Endothelial cell of umbilical vein (primary cell): Measurements from ENCODE around the gene RFLNA. TPM values are rescaled to one million over a fixed set of nuclear protein-coding genes. Genes with fewer than 3 reads are reported as not detected.

ENCODE experiments used
- BruUV-seq: library from RNA; stranded (reverse); fragments of 400-500 nt; replicated peaks from 2 replicates; lab custom pipeline; 2021; lab: Mats Ljungman, UMichigan
- CTCF ChIA-PET: fragments of 300-600, 350-600 bp; sonication (Branson Sonifier 250); formaldehyde crosslinking; loops from one replicate; lab custom pipeline; 2021; ENCODE audit warnings: antibody characterized with exemption, inconsistent platforms; lab: Charles Lee
- POLR2A ChIA-PET: fragments of 300-600, 350-600 bp; sonication (Branson Sonifier 250); formaldehyde crosslinking; loops from one replicate; lab custom pipeline; 2021; ENCODE audit warnings: antibody characterized with exemption, inconsistent platforms; lab: Charles Lee
- DNase-seq: peaks from one replicate; pipeline ENCODE4 v3.0.0-alpha.2; 2011; ENCODE audit warnings: low read depth, low spot score
- FAIRE-seq: peaks from 2 replicates; lab custom pipeline; 2011; peaks lifted over from hg19 to GRCh38; lab: Jason Lieb, UNC
- H2AFZ ChIP-seq: 2 replicates; pipeline ENCODE4 v1.6.0; 2012; ENCODE audit warnings: low read depth, low read length, control low read depth, inconsistent platforms
- H3K27ac ChIP-seq: 2 replicates; pipeline ENCODE4 v1.5.1; 2011; ENCODE audit warnings: low read depth, mild to moderate bottlenecking, control low read depth, low read length, moderate library complexity; ENCODE audit not compliant: insufficient read depth
- H3K27me3 ChIP-seq, 2 experiments: 2 replicates each; pipeline versions ENCODE4 v1.6.0 to v1.6.1; 2011; ENCODE audit warnings: low read length in 2 of 2, mixed read lengths in 1 of 2; ENCODE audit not compliant: control insufficient read depth in 2 of 2, insufficient read depth in 2 of 2
- H3K36me3 ChIP-seq, 2 experiments: 2 replicates in 1 of 2; 3 replicates in 1 of 2; pipeline ENCODE4 v1.5.1; 2011; ENCODE audit warnings: low read length in 2 of 2, mild to moderate bottlenecking in 1 of 2, moderate library complexity in 1 of 2; ENCODE audit not compliant: control insufficient read depth in 2 of 2, insufficient read depth in 2 of 2; ENCODE audit errors: extremely low read depth in 1 of 2
- H3K4me1 ChIP-seq: 3 replicates; pipeline ENCODE4 v1.5.1; 2011; ENCODE audit warnings: mild to moderate bottlenecking, low read length; ENCODE audit not compliant: control insufficient read depth, insufficient read depth; ENCODE audit errors: extremely low read depth
- H3K4me2 ChIP-seq: 2 replicates; pipeline ENCODE4 v1.6.1; 2011; ENCODE audit warnings: low read length, control low read depth, mixed read lengths; ENCODE audit not compliant: insufficient read depth
- H3K4me3 ChIP-seq, 3 experiments: fragments of 200-600 bp in 1 of 3; sonication (generic), shearing (Covaris generic) in 1 of 3; replicated peaks in 1 of 3; 2 replicates each; pipeline ENCODE4 v1.5.1; 2011 to 2016; ENCODE audit warnings: control low read depth in 3 of 3, low read length in 3 of 3, mild to moderate bottlenecking in 2 of 3, inconsistent platforms in 1 of 3, low read depth in 1 of 3, moderate library complexity in 1 of 3; ENCODE audit not compliant: insufficient read depth in 1 of 3
- H3K79me2 ChIP-seq: 2 replicates; pipeline ENCODE4 v1.6.0; 2012; ENCODE audit warnings: low read length, inconsistent platforms; ENCODE audit not compliant: control insufficient read depth, insufficient read depth
- H3K9ac ChIP-seq: replicated peaks from 2 replicates; pipeline ENCODE3; 2011; ENCODE audit warnings: low read length, control low read depth; ENCODE audit not compliant: insufficient read depth; ENCODE audit errors: extremely low read depth
- H3K9me1 ChIP-seq: replicated peaks from 3 replicates; pipeline ENCODE4 v1.6.0; 2011; ENCODE audit warnings: mild to moderate bottlenecking, low read length; ENCODE audit not compliant: control insufficient read depth, insufficient read depth; ENCODE audit errors: extremely low read depth
- H3K9me3 ChIP-seq: replicated peaks from 2 replicates; pipeline ENCODE4 v1.5.1; 2012; ENCODE audit warnings: low read length, inconsistent platforms; ENCODE audit not compliant: control insufficient read depth, insufficient read depth
- H4K20me1 ChIP-seq: replicated peaks from 2 replicates; pipeline ENCODE3; 2011; ENCODE audit warnings: mild to moderate bottlenecking, low read length; ENCODE audit not compliant: control insufficient read depth, insufficient read depth; ENCODE audit errors: extremely low read depth
- EZH2 ChIP-seq: IDR thresholded peaks from 2 replicates; pipeline ENCODE4 v1.6.1; 2012; ENCODE audit warnings: borderline replicate concordance, low read depth, mild to moderate bottlenecking, moderate library complexity, low read length, inconsistent platforms; ENCODE audit not compliant: severe bottlenecking
- GATA2 ChIP-seq: IDR thresholded peaks from 2 replicates; pipeline ENCODE4 v1.7.0; 2011; ENCODE audit warnings: low read depth, mild to moderate bottlenecking, moderate library complexity, mixed read lengths, low read length; ENCODE audit not compliant: insufficient read length, insufficient read depth
- JUN ChIP-seq: IDR thresholded peaks from 2 replicates; pipeline ENCODE4 v1.6.1; 2011; ENCODE audit warnings: borderline replicate concordance, low read depth; ENCODE audit not compliant: insufficient read length, insufficient read depth
- POLR2A ChIP-seq: IDR thresholded peaks from 2 replicates; pipeline ENCODE4 v1.6.1; 2012; ENCODE audit warnings: low read depth, mild to moderate bottlenecking, control low read depth, low read length
- POLR2AphosphoS5 ChIP-seq: IDR thresholded peaks from 2 replicates; pipeline ENCODE4 v1.6.1; 2012; ENCODE audit warnings: low read depth, mild to moderate bottlenecking, control low read depth, low read length, moderate library complexity; ENCODE audit not compliant: insufficient read depth
- dilution Hi-C: fragments of 300-500 bp; cut with MboI; formaldehyde crosslinking; loops from one replicate; pipeline ENCODE4 v1.15.0; 2019; ENCODE audit warnings: low sequenced_read_pairs; ENCODE audit not compliant: extremely low pct_ligation_motif_present
- intact Hi-C: fragments of 100-400 bp; cut with micrococcal nuclease; formaldehyde crosslinking; loops from one replicate; pipeline ENCODE4 v1.10.0; 2022
- polyA plus RNA-seq, 4 experiments: library from polyadenylated mRNA; depleted of rRNA in 3 of 4; stranded (reverse) in 3 of 4; unstranded in 1 of 4; fragments of >200 nt; gene quantifications; 2 replicates each; pipeline versions ENCODE4 v1.2.1 to v1.2.3, GENCODE V29; 2011 to 2012; ENCODE audit warnings: missing spikeins in 1 of 4
- total RNA-seq: library from RNA; stranded (reverse); gene quantifications from 2 replicates; pipeline ENCODE4 v1.2.3, GENCODE V29; 2021
- TF ChIP-seq, protein P1 (sequence below), 2 donors: IDR thresholded peaks; 1 replicate in 1 of 2; 2 replicates in 1 of 2; pipeline ENCODE4 v1.5.1; 2011; ENCODE audit warnings: low read length in 2 of 2, mild to moderate bottlenecking in 2 of 2, moderate library complexity in 2 of 2, control low read depth in 1 of 2, inconsistent platforms in 1 of 2, low read depth in 1 of 2; ENCODE audit not compliant: insufficient read depth in 1 of 2; ENCODE audit errors: extremely low read depth in 1 of 2

RFLNA gene
- total and polyA plus RNA-seq, 2 donors (not counting 3 experiments of a cell fraction or from before 2014, with no cell fraction given) = 19.7 to 24.5 TPM

- H3K4me1 ChIP-seq = peaks cover 6% of the 10 kb centered on the region
- dilution Hi-C loops (no loop called here), intact Hi-C loops (no loop called here)
- H3K9ac ChIP-seq = no peak overlapping the region
- no peak for FAIRE-seq
- no peak overlapping the region for H3K27ac ChIP-seq
- H3K9me1 ChIP-seq = no peaks in the 10 kb centered on the region
- H3K9me3 ChIP-seq = no peaks in the 10 kb centered on the region
- POLR2A ChIA-PET = no interaction called here
- H4K20me1 ChIP-seq = no peaks in the 10 kb centered on the region
- CTCF ChIA-PET = interaction anchor here (1.1 to 3.3 kb wide), 3 partner anchors 9 to 420 kb away, joined by 3 to 13 read pairs (median 4); no protein-coding TSS in a partner anchor
- no peaks in the 10 kb centered on the region for H3K27me3 ChIP-seq
- H3K36me3 ChIP-seq = peaks cover 28 to 74% of the 10 kb centered on the region in 2 experiments
- TF ChIP-seq GATA2 (no peak), POLR2AphosphoS5 (no peak), EZH2 (no peak), JUN (no peak), POLR2A (no peak)
- BruUV-seq = no TSS peak
- H3K4me2 ChIP-seq = no peak overlapping the region
- H3K4me3 ChIP-seq = no peak overlapping the region
- DNase-seq = no peak
- no peak overlapping the region for H2AFZ ChIP-seq
- H3K79me2 ChIP-seq = no peaks in the 10 kb centered on the region
Observed at GRCh38 chr12:124351422-124351821, 56.5 kb downstream of the RFLNA start.

DNA sequence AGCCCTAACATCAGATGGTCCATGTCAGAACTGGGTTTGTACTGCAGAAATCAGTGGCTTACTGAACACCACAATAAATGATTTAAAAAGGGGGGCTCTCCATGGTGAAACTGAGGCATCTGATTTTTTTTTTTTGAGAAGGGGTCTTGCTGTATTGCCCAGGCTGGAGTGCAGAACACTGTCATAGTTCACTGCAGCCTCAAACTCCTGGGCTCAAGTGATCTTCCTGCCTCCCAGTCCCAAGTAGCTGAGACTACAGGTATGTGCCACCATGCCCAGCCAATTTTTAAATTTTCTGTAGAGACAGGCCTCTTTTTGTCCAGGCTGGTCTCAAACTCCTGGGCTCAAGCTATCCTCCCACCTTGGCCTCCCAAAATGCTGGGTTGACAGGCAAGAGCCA lies 57.4 kb downstream of the RFLNA start:
- Histone ChIP-seq H3K27ac (no peak overlapping the region), H3K9me1 (no peaks in the 10 kb centered on the region), H3K9me3 (no peaks in the 10 kb centered on the region), H3K27me3 (no peaks in the 10 kb centered on the region), H3K4me3 (no peak overlapping the region), H3K4me1 (peaks cover 6% of the 10 kb centered on the region), H3K4me2 (no peak overlapping the region), H4K20me1 (no peaks in the 10 kb centered on the region), H2AFZ (no peak overlapping the region), H3K79me2 (no peaks in the 10 kb centered on the region), H3K36me3 (peaks cover 28 to 73% of the 10 kb centered on the region in 2 experiments), H3K9ac (no peak overlapping the region)
- DNase-seq = no peak
- CTCF ChIA-PET = interaction anchor here (0.7 to 3.3 kb wide), 7 partner anchors 10 to 420 kb away, joined by 3 to 13 read pairs (median 4); no protein-coding TSS in a partner anchor
- dilution Hi-C loops = no loop called here
- no peak for FAIRE-seq
- no TSS peak for BruUV-seq
- POLR2A ChIA-PET = no interaction called here
- intact Hi-C loops = no loop called here
- TF ChIP-seq GATA2 (no peak), POLR2AphosphoS5 (no peak), POLR2A (no peak)
- TF ChIP-seq, protein P1, sequence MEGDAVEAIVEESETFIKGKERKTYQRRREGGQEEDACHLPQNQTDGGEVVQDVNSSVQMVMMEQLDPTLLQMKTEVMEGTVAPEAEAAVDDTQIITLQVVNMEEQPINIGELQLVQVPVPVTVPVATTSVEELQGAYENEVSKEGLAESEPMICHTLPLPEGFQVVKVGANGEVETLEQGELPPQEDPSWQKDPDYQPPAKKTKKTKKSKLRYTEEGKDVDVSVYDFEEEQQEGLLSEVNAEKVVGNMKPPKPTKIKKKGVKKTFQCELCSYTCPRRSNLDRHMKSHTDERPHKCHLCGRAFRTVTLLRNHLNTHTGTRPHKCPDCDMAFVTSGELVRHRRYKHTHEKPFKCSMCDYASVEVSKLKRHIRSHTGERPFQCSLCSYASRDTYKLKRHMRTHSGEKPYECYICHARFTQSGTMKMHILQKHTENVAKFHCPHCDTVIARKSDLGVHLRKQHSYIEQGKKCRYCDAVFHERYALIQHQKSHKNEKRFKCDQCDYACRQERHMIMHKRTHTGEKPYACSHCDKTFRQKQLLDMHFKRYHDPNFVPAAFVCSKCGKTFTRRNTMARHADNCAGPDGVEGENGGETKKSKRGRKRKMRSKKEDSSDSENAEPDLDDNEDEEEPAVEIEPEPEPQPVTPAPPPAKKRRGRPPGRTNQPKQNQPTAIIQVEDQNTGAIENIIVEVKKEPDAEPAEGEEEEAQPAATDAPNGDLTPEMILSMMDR (IDR thresholded peaks at IDR 0.05; ENCODE audit: extremely low read depth in 1 of 2, insufficient read depth in 1 of 2, low read depth in 1 of 2, low read length in 2 of 2) = no peak
